H1 (cell line): ENCODE measurements around the gene SPACA7. TPM values are rescaled to one million over a fixed set of nuclear protein-coding genes. Genes with fewer than 3 reads are reported as not detected.

Source experiments
- CTCF ChIA-PET: fragments of 300-600 bp; sonication (Branson Sonifier 250); formaldehyde crosslinking; loops from one replicate; lab custom pipeline; 2021; ENCODE audit not compliant: partially characterized antibody; lab: Charles Lee
- POLR2A ChIA-PET: fragments of 300-600 bp; sonication (Branson Sonifier 250); formaldehyde crosslinking; loops from one replicate; lab custom pipeline; 2021; ENCODE audit warnings: inconsistent platforms; ENCODE audit not compliant: partially characterized antibody; lab: Charles Lee
- DNase-seq, 2 experiments: peaks; one replicate each; pipeline versions ENCODE4 v3.0.0 to v3.0.0-alpha.2; 2010 to 2022; ENCODE audit warnings: low spot score in 2 of 2, low read depth in 1 of 2, mixed read lengths in 1 of 2
- FAIRE-seq: peaks from 2 replicates; lab custom pipeline; 2011; peaks lifted over from hg19 to GRCh38; lab: Jason Lieb, UNC
- H2AFZ ChIP-seq: 2 replicates; pipeline ENCODE4 v1.8.1; 2012; ENCODE audit warnings: low read length, inconsistent platforms
- H2AK5ac ChIP-seq: 2 replicates; pipeline ENCODE4 v1.6.1; 2013; ENCODE audit warnings: low read depth, low read length
- H2BK120ac ChIP-seq: replicated peaks from 2 replicates; pipeline ENCODE3; 2013; ENCODE audit warnings: low read depth, low read length, inconsistent platforms
- H2BK12ac ChIP-seq: 2 replicates; pipeline ENCODE4 v1.6.1; 2013; ENCODE audit warnings: low read depth, low read length
- H2BK15ac ChIP-seq: 2 replicates; pipeline ENCODE4 v1.6.1; 2013; ENCODE audit warnings: low read length
- H2BK20ac ChIP-seq: 2 replicates; pipeline ENCODE4 v1.6.1; 2013; ENCODE audit warnings: low read length
- H2BK5ac ChIP-seq: 2 replicates; pipeline ENCODE4 v1.6.1; 2013; ENCODE audit warnings: low read depth, low read length
- H3K14ac ChIP-seq: 2 replicates; pipeline ENCODE4 v1.6.1; 2013; ENCODE audit warnings: inconsistent platforms; ENCODE audit not compliant: insufficient read length
- H3K18ac ChIP-seq: 2 replicates; pipeline ENCODE4 v1.6.1; 2013; ENCODE audit warnings: low read length; ENCODE audit errors: extremely low read depth
- H3K23ac ChIP-seq: 2 replicates; pipeline ENCODE4 v1.6.1; 2013; ENCODE audit warnings: inconsistent platforms; ENCODE audit not compliant: insufficient read length
- H3K23me2 ChIP-seq: 2 replicates; pipeline ENCODE4 v1.6.1; 2013; ENCODE audit warnings: low read depth, low read length
- H3K27ac ChIP-seq: 2 replicates; pipeline ENCODE4 v1.6.1; 2011; ENCODE audit warnings: low read depth, low read length, inconsistent platforms
- H3K27me3 ChIP-seq, 4 experiments: replicated peaks in 1 of 4; 1 replicate in 1 of 4; 2 replicates in 3 of 4; pipeline versions ENCODE4 v1.6.1 to v1.8.1; 2011 to 2013; ENCODE audit warnings: low read length in 3 of 4, mild to moderate bottlenecking in 3 of 4, inconsistent platforms in 2 of 4, mixed read lengths in 2 of 4, moderate library complexity in 1 of 4; ENCODE audit not compliant: control insufficient read depth in 3 of 4, insufficient read depth in 3 of 4; ENCODE audit errors: extremely low read depth in 1 of 4
- H3K36me3 ChIP-seq, 4 experiments: 2 replicates each; pipeline versions ENCODE4 v1.6.1 to v1.8.1; 2011 to 2013; ENCODE audit warnings: mild to moderate bottlenecking in 4 of 4, low read length in 3 of 4, moderate library complexity in 2 of 4, control low read depth in 1 of 4, inconsistent platforms in 1 of 4; ENCODE audit not compliant: insufficient read depth in 4 of 4, control insufficient read depth in 2 of 4
- H3K4ac ChIP-seq: replicated peaks from 2 replicates; pipeline ENCODE3; 2013; ENCODE audit warnings: low read length, low read depth, mixed read lengths, inconsistent platforms; ENCODE audit not compliant: insufficient read length
- H3K4me1 ChIP-seq, 4 experiments: replicated peaks in 1 of 4; 1 replicate in 1 of 4; 2 replicates in 3 of 4; pipeline versions ENCODE4 v1.6.1 to v1.8.1; 2011 to 2013; ENCODE audit warnings: low read length in 3 of 4, inconsistent platforms in 2 of 4, mixed read lengths in 1 of 4; ENCODE audit not compliant: insufficient read depth in 4 of 4, control insufficient read depth in 3 of 4
- H3K4me2 ChIP-seq, 2 experiments: 2 replicates each; pipeline versions ENCODE4 v1.6.1 to v1.8.1; 2011 to 2013; ENCODE audit warnings: low read depth in 2 of 2, low read length in 2 of 2, control low read depth in 1 of 2, inconsistent platforms in 1 of 2, mild to moderate bottlenecking in 1 of 2; ENCODE audit not compliant: insufficient read depth in 1 of 2
- H3K4me3 ChIP-seq, 4 experiments: fragments of 200-600, 300-600 bp in 1 of 4; sonication (generic), shearing (Covaris generic), sonication (Bioruptor Twin) in 1 of 4; 2 replicates each; pipeline versions ENCODE4 v1.5.1 to v1.8.1; 2011 to 2016; ENCODE audit warnings: low read length in 4 of 4, low read depth in 3 of 4, control low read depth in 2 of 4, inconsistent platforms in 2 of 4, mild to moderate bottlenecking in 2 of 4, mixed read lengths in 1 of 4, moderate library complexity in 1 of 4; ENCODE audit not compliant: insufficient read depth in 2 of 4; ENCODE audit errors: extremely low read depth in 1 of 4
- H3K56ac ChIP-seq: replicated peaks from 2 replicates; pipeline ENCODE3; 2013; ENCODE audit warnings: low read depth, mild to moderate bottlenecking, mixed read lengths, low read length, inconsistent platforms; ENCODE audit not compliant: insufficient read length
- H3K79me1 ChIP-seq: 2 replicates; pipeline ENCODE4 v1.6.1; 2013; ENCODE audit warnings: low read depth, low read length, control low read depth
- H3K79me2 ChIP-seq, 2 experiments: 2 replicates each; pipeline versions ENCODE4 v1.6.1 to v1.8.1; 2012 to 2013; ENCODE audit warnings: low read length in 2 of 2, mild to moderate bottlenecking in 2 of 2, inconsistent platforms in 1 of 2; ENCODE audit not compliant: insufficient read depth in 2 of 2, control insufficient read depth in 1 of 2
- H3K9ac ChIP-seq, 4 experiments: replicated peaks in 1 of 4; 1 replicate in 1 of 4; 2 replicates in 3 of 4; pipeline versions ENCODE4 v1.6.1 to v1.8.1; 2011 to 2013; ENCODE audit warnings: low read depth in 3 of 4, low read length in 3 of 4, control low read depth in 2 of 4, mild to moderate bottlenecking in 2 of 4, moderate library complexity in 2 of 4, inconsistent platforms in 1 of 4; ENCODE audit errors: extremely low read depth in 1 of 4
- H3K9me3 ChIP-seq, 2 experiments: 2 replicates each; pipeline versions ENCODE4 v1.6.1 to v1.8.1; 2012 to 2013; ENCODE audit warnings: mild to moderate bottlenecking in 2 of 2, moderate library complexity in 2 of 2, control low read depth in 1 of 2, inconsistent platforms in 1 of 2, low read depth in 1 of 2, low read length in 1 of 2, mixed read lengths in 1 of 2; ENCODE audit not compliant: insufficient read depth in 2 of 2
- H4K20me1 ChIP-seq, 2 experiments: replicated peaks in 1 of 2; 2 replicates each; pipeline versions ENCODE3 to v1.8.1; 2011 to 2013; ENCODE audit warnings: inconsistent platforms in 2 of 2, low read length in 2 of 2, mild to moderate bottlenecking in 1 of 2; ENCODE audit not compliant: insufficient read depth in 2 of 2, control insufficient read depth in 1 of 2
- H4K5ac ChIP-seq: 2 replicates; pipeline ENCODE4 v1.6.1; 2013; ENCODE audit warnings: low read length, low read depth, mixed read lengths, inconsistent platforms; ENCODE audit not compliant: insufficient read length
- H4K8ac ChIP-seq: 2 replicates; pipeline ENCODE4 v1.8.0; 2013; ENCODE audit warnings: mild to moderate bottlenecking, moderate library complexity, low read length, inconsistent platforms; ENCODE audit not compliant: insufficient read depth; ENCODE audit errors: extremely low read depth
- H4K91ac ChIP-seq: replicated peaks from 2 replicates; pipeline ENCODE3; 2013; ENCODE audit warnings: low read length, mixed read lengths, inconsistent platforms; ENCODE audit not compliant: insufficient read length
- KDM1A ChIP-seq: fragments of 200-600, 300-600 bp; sonication (generic); IDR thresholded peaks from 2 replicates; pipeline ENCODE4 v1.7.1; 2016; ENCODE audit warnings: mild to moderate bottlenecking, low read length, borderline replicate concordance
- POU5F1 ChIP-seq: IDR thresholded peaks from 2 replicates; pipeline ENCODE4 v1.6.1; 2011; ENCODE audit warnings: low read depth, mild to moderate bottlenecking, low read length, moderate library complexity
- WGBS, 2 experiments: shearing (Covaris generic) in 1 of 2; methylation state at CpG; one replicate each; pipeline versions ENCODE4 v1.1.6 to v1.1.7; 2013 to 2015; ENCODE audit warnings: low lambda C conversion rate in 2 of 2, mixed read lengths in 2 of 2, inconsistent platforms in 1 of 2, low coverage in 1 of 2, missing lambda C conversion rate in 1 of 2; ENCODE audit not compliant: insufficient replicate concordance in 2 of 2, insufficient coverage in 1 of 2, insufficient read length in 1 of 2; ENCODE audit errors: extremely low coverage in 1 of 2, missing lambda C conversion rate in 1 of 2; 5-methylcytosine and 5-hydroxymethylcytosine counted together
- polyA plus RNA-seq, 7 experiments: library from polyadenylated mRNA; depleted of rRNA in 3 of 7; stranded (reverse) in 5 of 7; unstranded in 2 of 7; fragments of >200 nt in 5 of 7; fragments of 200-250 nt in 2 of 7; gene quantifications; 1 replicate in 5 of 7; 2 replicates in 1 of 7; 4 replicates in 1 of 7; pipeline versions ENCODE4 v1.2.1 to v1.2.3, GENCODE V29; 2011 to 2013; ENCODE audit warnings: missing spikeins in 2 of 7, mixed read lengths in 2 of 7
- total RNA-seq: library from RNA; stranded (reverse); fragmentation: NEBNext Ultra II Directional; extraction: Animal tissue kit (Norgen Biotek cat#: 25700); gene quantifications from 2 replicates; pipeline ENCODE4 v1.2.1, GENCODE V29; 2021

Gene SPACA7
- total and polyA plus RNA-seq, 2 of the 8 experiments (the other 6 are each of a cell fraction or from before 2014, with no cell fraction given): not detected

DNA sequence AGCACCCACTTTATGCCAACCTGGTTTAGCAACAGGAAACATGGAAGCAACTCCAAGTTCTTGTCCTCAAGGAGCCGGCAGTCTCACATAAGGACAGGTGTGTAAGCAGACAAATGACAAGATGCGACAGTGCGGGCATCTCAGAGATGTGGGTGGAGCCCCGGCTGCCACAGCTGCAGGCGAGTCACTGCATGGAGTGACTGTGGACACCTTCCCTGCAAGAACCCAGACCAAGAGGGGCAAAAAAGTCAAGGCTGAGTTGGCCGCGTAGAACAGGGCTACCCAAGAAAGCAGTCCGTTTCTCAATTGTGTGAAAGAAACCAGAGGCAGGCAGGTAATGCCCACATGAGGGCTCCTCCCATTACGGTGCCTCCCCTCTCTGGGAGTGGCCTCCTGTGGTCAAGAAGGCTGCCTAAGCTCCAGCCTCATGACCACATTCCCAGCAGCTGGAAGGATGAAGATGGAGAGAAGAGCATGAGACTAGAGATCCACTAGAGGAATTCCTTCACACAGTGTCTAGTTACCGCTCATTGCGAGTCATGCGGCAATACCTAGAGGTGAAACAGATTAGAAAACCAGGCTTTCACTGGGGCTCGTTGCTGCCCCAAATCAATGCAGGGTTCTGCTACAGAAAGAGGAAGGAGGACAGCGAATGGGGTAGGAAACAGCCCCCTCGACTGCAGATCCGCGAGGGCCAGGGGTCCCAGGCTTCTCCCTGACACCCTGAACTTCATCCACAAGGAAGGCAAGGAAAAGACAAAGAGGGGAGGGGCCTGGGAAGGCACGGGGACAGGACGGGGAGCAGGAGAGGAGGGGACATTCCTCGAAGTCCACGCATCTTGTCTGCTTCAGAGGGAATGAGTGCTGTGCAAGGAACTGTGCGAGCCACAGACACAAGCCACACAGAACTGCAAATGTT lies 80.2 kb downstream of the SPACA7 start:
- H2BK5ac ChIP-seq: no peak overlapping the region
- no peak overlapping the region for H2AFZ ChIP-seq
- H3K4me1 ChIP-seq: no peaks in the 10 kb centered on the region
- no peak overlapping the region for H2AK5ac ChIP-seq
- CTCF ChIA-PET: no interaction called here
- no peak overlapping the region for H2BK20ac ChIP-seq
- H3K79me1 ChIP-seq: no peaks in the 10 kb centered on the region
- H3K14ac ChIP-seq: no peak overlapping the region
- no peak overlapping the region for H3K27ac ChIP-seq
- H4K5ac ChIP-seq: no peak overlapping the region
- no peak overlapping the region for H2BK120ac ChIP-seq
- H3K4me3 ChIP-seq: no peak overlapping the region
- H4K91ac ChIP-seq: no peak overlapping the region
- WGBS, 2 experiments: 90% methylated on average over 18 of the region's 22 CpGs; no CpG with 5 or more reads in 1 of the 2 experiments
- no peak overlapping the region for H3K4ac ChIP-seq
- H3K79me2 ChIP-seq: no peaks in the 10 kb centered on the region
- no peak overlapping the region for H3K18ac ChIP-seq
- H3K9ac ChIP-seq: no peak overlapping the region
- TF ChIP-seq POU5F1 (no peak), KDM1A (0 out of 2 replicates have a peak, but pooled peaks have one; percentile 33)
- no peak overlapping the region for H3K23ac ChIP-seq
- no peak overlapping the region for H2BK15ac ChIP-seq
- POLR2A ChIA-PET: no interaction called here
- no peak overlapping the region for H4K8ac ChIP-seq
- no peaks in the 10 kb centered on the region for H3K9me3 ChIP-seq
- H3K23me2 ChIP-seq: no peaks in the 10 kb centered on the region
- DNase-seq: peak in 1 of 2 experiments; percentile 30
- H3K27me3 ChIP-seq: no peaks in the 10 kb centered on the region
- H2BK12ac ChIP-seq: no peak overlapping the region
- no peak overlapping the region for H3K56ac ChIP-seq
- FAIRE-seq: no peak
- no peaks in the 10 kb centered on the region for H3K36me3 ChIP-seq
- H3K4me2 ChIP-seq: no peak overlapping the region
- H4K20me1 ChIP-seq: no peaks in the 10 kb centered on the region
